ENCODE data around the gene TMEM125. TPM values are rescaled to one million over a fixed set of nuclear protein-coding genes. Genes with fewer than 3 reads are reported as not detected.

Gene TMEM125
- total RNA-seq, 3 donors from 2014 or later, result 19.3 to 30.1 TPM; not detected in 1

DNA sequence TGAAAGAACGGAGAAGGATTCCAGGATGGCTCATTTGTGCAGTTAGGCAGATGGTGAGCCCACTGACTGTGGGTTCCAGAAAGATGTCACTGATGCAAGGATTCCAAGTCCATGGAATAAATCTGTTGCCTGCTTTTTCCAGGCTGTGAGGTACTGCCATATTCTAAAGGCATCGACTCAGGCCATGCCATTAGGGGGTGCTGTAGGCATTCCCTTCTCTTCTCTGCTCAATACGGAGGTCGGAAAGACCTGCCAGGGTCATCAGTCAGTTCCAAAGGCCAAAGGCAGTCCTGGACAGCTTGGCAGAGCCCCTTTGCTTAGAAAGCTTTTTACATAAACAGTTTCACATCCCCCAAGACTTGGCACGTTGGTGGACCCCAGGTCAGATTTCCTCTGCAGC, 31.7 kb upstream of the TMEM125 start:
- Histone ChIP-seq H3K9me3 (no peaks in the 10 kb centered on the region), H3K4me3 (no peak overlapping the region), H3K27me3 (no peaks in the 10 kb centered on the region), H3K4me1 (no peaks in the 10 kb centered on the region), H3K27ac (no peak overlapping the region), H3K36me3 (no peaks in the 10 kb centered on the region)
- DNase-seq (ENCODE audit: low spot score in 2 of 2), result peak; percentile 32 to 48
- intact Hi-C loops (cut with DNase I; ENCODE audit: low total_unique reads), result no loop called here
- TF ChIP-seq POLR2AphosphoS5 (IDR thresholded peaks at IDR 0.05), result no peak
- TF ChIP-seq, protein P1, sequence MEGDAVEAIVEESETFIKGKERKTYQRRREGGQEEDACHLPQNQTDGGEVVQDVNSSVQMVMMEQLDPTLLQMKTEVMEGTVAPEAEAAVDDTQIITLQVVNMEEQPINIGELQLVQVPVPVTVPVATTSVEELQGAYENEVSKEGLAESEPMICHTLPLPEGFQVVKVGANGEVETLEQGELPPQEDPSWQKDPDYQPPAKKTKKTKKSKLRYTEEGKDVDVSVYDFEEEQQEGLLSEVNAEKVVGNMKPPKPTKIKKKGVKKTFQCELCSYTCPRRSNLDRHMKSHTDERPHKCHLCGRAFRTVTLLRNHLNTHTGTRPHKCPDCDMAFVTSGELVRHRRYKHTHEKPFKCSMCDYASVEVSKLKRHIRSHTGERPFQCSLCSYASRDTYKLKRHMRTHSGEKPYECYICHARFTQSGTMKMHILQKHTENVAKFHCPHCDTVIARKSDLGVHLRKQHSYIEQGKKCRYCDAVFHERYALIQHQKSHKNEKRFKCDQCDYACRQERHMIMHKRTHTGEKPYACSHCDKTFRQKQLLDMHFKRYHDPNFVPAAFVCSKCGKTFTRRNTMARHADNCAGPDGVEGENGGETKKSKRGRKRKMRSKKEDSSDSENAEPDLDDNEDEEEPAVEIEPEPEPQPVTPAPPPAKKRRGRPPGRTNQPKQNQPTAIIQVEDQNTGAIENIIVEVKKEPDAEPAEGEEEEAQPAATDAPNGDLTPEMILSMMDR (IDR thresholded peaks at IDR 0.05), result peak in 2 of 3 donors; percentile 60 to 63

DNA sequence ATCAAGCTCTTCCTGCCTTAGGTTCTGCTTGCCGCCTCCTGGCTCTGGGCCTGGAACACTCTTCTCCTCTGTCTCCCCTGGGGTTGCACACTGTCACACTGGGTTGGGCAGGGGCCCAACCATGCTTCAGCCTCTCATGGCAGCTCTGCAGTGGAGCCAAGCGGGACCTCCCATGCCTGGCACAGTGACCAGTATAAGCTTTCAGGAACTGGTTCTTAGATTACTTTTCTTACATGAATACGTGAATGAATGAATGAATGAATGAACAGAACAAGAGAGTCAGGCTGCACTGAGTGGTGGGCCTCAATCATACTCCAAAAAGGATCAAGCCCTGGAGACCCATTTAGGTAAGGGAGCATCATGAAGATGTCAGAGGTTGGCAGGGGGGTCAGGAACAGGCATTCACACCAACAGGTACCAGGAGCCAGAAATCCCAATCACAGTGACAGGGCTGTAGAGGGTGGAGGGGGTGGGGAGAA, 30.8 kb upstream of the TMEM125 start:
- Histone ChIP-seq H3K36me3 (no peaks in the 10 kb centered on the region), H3K4me1 (no peaks in the 10 kb centered on the region), H3K27me3 (no peaks in the 10 kb centered on the region), H3K9me3 (no peaks in the 10 kb centered on the region), H3K4me3 (no peak overlapping the region), H3K27ac (no peak overlapping the region)
- intact Hi-C loops (cut with DNase I; ENCODE audit: low total_unique reads), result no loop called here
- DNase-seq (ENCODE audit: low spot score in 2 of 2), result peak; percentile 13 to 51
- TF ChIP-seq POLR2AphosphoS5 (IDR thresholded peaks at IDR 0.05) (no peak), POLR2A (IDR thresholded peaks at IDR 0.05) (no peak)
- TF ChIP-seq, protein P1 (IDR thresholded peaks at IDR 0.05), result no peak

DNA sequence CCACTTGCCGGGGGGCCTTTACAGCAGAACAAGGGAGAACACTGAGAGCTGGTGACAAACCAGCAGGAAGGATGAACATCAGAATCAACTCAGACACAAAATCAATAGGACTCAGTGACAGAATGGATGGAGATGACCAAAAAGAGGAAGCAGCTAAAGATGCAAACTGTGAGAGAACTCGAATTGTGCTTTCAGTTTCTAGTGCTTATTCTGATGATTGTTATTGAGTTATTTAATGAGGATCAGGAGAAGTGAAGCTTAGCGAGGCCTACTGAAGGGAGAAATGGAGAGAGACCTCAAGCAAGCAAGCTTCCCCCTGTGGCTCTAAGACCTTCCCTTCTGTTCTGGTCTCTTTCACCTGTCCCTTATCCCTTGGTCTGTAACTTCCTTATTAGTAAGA, 30.3 kb upstream of the TMEM125 start:
- no peaks in the 10 kb centered on the region for H3K36me3 ChIP-seq
- no peak for DNase-seq (ENCODE audit: low spot score in 2 of 2)
- TF ChIP-seq POLR2AphosphoS5 (IDR thresholded peaks at IDR 0.05), result no peak
- TF ChIP-seq, protein P1 (IDR thresholded peaks at IDR 0.05), result no peak
- TF ChIP-seq POLR2A (IDR thresholded peaks at IDR 0.05), result no peak
- no peaks in the 10 kb centered on the region for H3K9me3 ChIP-seq
- intact Hi-C loops (cut with DNase I; ENCODE audit: low total_unique reads), result no loop called here
- H3K4me3 ChIP-seq, result no peak overlapping the region
- H3K27ac ChIP-seq, result no peak overlapping the region
- H3K27me3 ChIP-seq, result no peaks in the 10 kb centered on the region
- no peaks in the 10 kb centered on the region for H3K4me1 ChIP-seq

DNA sequence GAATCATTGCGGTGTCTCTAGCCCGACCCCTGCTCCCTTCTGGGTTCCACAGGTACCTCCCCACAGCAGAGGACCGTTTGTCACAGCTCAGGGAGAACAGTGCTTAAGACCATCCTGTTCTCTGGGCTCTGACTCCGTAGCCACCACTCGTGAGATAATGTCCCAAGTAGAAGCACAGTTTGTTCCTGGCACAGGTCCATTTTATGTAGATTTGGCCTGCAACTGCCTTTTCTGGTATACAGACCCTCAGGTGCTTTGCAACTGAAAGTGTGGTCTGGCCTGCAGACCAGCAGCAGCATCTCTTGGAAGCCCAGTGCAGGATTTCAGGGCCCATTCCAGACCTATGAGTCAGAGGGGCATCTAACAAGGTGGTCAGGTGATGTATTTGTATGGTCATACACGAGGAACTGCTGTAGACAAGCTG, 28.4 kb upstream of the TMEM125 start:
- intact Hi-C loops (cut with DNase I; ENCODE audit: low total_unique reads), result no loop called here
- Histone ChIP-seq H3K36me3 (no peaks in the 10 kb centered on the region), H3K9me3 (no peaks in the 10 kb centered on the region), H3K4me3 (no peak overlapping the region), H3K27me3 (no peaks in the 10 kb centered on the region), H3K4me1 (no peaks in the 10 kb centered on the region), H3K27ac (no peak overlapping the region)
- TF ChIP-seq POLR2AphosphoS5 (IDR thresholded peaks at IDR 0.05) (no peak), POLR2A (IDR thresholded peaks at IDR 0.05) (no peak)
- TF ChIP-seq, protein P1 (IDR thresholded peaks at IDR 0.05), result no peak
- peak in 1 of 2 donors; percentile 49 for DNase-seq (ENCODE audit: low spot score in 2 of 2)

DNA sequence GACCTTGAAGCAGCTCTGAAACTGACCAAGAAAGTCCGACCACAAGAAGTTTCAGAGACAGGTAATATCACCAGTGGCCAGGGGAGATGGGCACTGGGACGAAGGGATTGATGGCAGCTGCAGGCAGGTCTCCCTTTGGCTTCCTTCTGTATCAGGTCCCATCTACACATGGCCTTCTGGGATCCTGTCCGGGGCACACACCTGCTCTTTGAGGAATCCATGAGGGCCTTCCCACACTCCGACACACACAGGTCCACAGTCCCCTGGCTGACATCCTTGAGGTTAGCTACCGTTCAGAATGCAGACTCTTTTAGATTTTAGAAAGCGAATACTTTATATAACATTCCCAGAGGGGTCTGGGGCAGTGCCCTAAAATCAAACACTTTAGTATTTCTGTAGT, 26.5 kb upstream of the TMEM125 start:
- Histone ChIP-seq H3K27ac (no peak overlapping the region), H3K4me1 (no peaks in the 10 kb centered on the region), H3K4me3 (no peak overlapping the region), H3K27me3 (no peaks in the 10 kb centered on the region), H3K9me3 (no peaks in the 10 kb centered on the region), H3K36me3 (no peaks in the 10 kb centered on the region)
- intact Hi-C loops (cut with DNase I; ENCODE audit: low total_unique reads), result no loop called here
- TF ChIP-seq POLR2A (IDR thresholded peaks at IDR 0.05) (no peak), POLR2AphosphoS5 (IDR thresholded peaks at IDR 0.05) (no peak)
- TF ChIP-seq, protein P1 (IDR thresholded peaks at IDR 0.05), result no peak
- peak in 1 of 2 donors; percentile 9 for DNase-seq (ENCODE audit: low spot score in 2 of 2)

Measured in breast epithelium (tissue), 4 donors.